ENCODE results near the gene TSPEAR.

Gene TSPEAR

GRCh38 chr21:44508426-44508710, 203.0 kb downstream of the TSPEAR start:
- Histone ChIP-seq H3K4me3 (ENCODE audit: low read depth, low read length, poor library complexity, severe bottlenecking) (no peak overlapping the region), H3K79me2 (ENCODE audit: insufficient read depth, low read length) (no peaks in the 10 kb centered on the region), H3K9ac (ENCODE audit: low read length) (no peak overlapping the region), H3K36me3 (ENCODE audit: insufficient read depth, low read length) (no peaks in the 10 kb centered on the region), H3K4me1 (ENCODE audit: insufficient read depth, low read length, severe bottlenecking) (no peaks in the 10 kb centered on the region), H4K20me1 (ENCODE audit: insufficient read depth, low read length) (no peaks in the 10 kb centered on the region), H3K9me2 (ENCODE audit: low read depth, low read length) (no peaks in the 10 kb centered on the region), H3K27me3 (ENCODE audit: insufficient read depth, low read length) (no peaks in the 10 kb centered on the region; the same call in 1 of the 2 replicates), H3K27ac (ENCODE audit: low read depth, low read length, poor library complexity, severe bottlenecking) (no peak overlapping the region), H2AFZ (ENCODE audit: low read length) (no peak overlapping the region), H3F3A (ENCODE audit: insufficient read depth, low read length) (no peaks in the 10 kb centered on the region), H3K4me2 (ENCODE audit: low read length) (no peak overlapping the region), H3K9me3 (ENCODE audit: low read length) (no peaks in the 10 kb centered on the region)
- TF ChIP-seq CTCF (IDR thresholded peaks at IDR 0.05; ENCODE audit: low read length): no peak
- no peak for TF ChIP-seq EZH2 (IDR thresholded peaks at IDR 0.05; ENCODE audit: borderline replicate concordance, low read length)

GRCh38 chr21:44507673-44508425, 203.5 kb downstream of the TSPEAR start:
- no peaks in the 10 kb centered on the region; the same call in 1 of the 2 replicates for H3K27me3 ChIP-seq (ENCODE audit: insufficient read depth, low read length)
- no peaks in the 10 kb centered on the region for H3K9me3 ChIP-seq (ENCODE audit: low read length)
- no peak overlapping the region for H3K9ac ChIP-seq (ENCODE audit: low read length)
- no peak overlapping the region for H3K4me3 ChIP-seq (ENCODE audit: low read depth, low read length, poor library complexity, severe bottlenecking)
- H3K4me1 ChIP-seq (ENCODE audit: insufficient read depth, low read length, severe bottlenecking): no peaks in the 10 kb centered on the region
- TF ChIP-seq EZH2 (IDR thresholded peaks at IDR 0.05; ENCODE audit: borderline replicate concordance, low read length): no peak
- TF ChIP-seq CTCF (IDR thresholded peaks at IDR 0.05; ENCODE audit: low read length): no peak
- no peaks in the 10 kb centered on the region for H4K20me1 ChIP-seq (ENCODE audit: insufficient read depth, low read length)
- H3K27ac ChIP-seq (ENCODE audit: low read depth, low read length, poor library complexity, severe bottlenecking): no peak overlapping the region
- no peak overlapping the region for H3K4me2 ChIP-seq (ENCODE audit: low read length)
- H3K9me2 ChIP-seq (ENCODE audit: low read depth, low read length): no peaks in the 10 kb centered on the region
- no peaks in the 10 kb centered on the region for H3K36me3 ChIP-seq (ENCODE audit: insufficient read depth, low read length)
- no peaks in the 10 kb centered on the region for H3F3A ChIP-seq (ENCODE audit: insufficient read depth, low read length)
- no peak overlapping the region for H2AFZ ChIP-seq (ENCODE audit: low read length)
- H3K79me2 ChIP-seq (ENCODE audit: insufficient read depth, low read length): no peaks in the 10 kb centered on the region

GRCh38 chr21:44506279-44507255, 204.8 kb downstream of the TSPEAR start:
- no peaks in the 10 kb centered on the region for H4K20me1 ChIP-seq (ENCODE audit: insufficient read depth, low read length)

More at GRCh38 chr21:44506279-44507255, 204.8 kb downstream of the TSPEAR start:
- Histone ChIP-seq H3K4me3 (ENCODE audit: low read depth, low read length, poor library complexity, severe bottlenecking) (no peak overlapping the region), H3K9me2 (ENCODE audit: low read depth, low read length) (no peaks in the 10 kb centered on the region), H3K4me1 (ENCODE audit: insufficient read depth, low read length, severe bottlenecking) (no peaks in the 10 kb centered on the region), H3F3A (ENCODE audit: insufficient read depth, low read length) (no peaks in the 10 kb centered on the region), H3K36me3 (ENCODE audit: insufficient read depth, low read length) (no peaks in the 10 kb centered on the region), H2AFZ (ENCODE audit: low read length) (no peak overlapping the region), H3K9me3 (ENCODE audit: low read length) (no peaks in the 10 kb centered on the region), H3K27me3 (ENCODE audit: insufficient read depth, low read length) (no peaks in the 10 kb centered on the region; the same call in 1 of the 2 replicates), H3K4me2 (ENCODE audit: low read length) (no peak overlapping the region), H3K79me2 (ENCODE audit: insufficient read depth, low read length) (no peaks in the 10 kb centered on the region), H3K9ac (ENCODE audit: low read length) (no peak overlapping the region), H3K27ac (ENCODE audit: low read depth, low read length, poor library complexity, severe bottlenecking) (no peak overlapping the region)
- no peak for TF ChIP-seq EZH2 (IDR thresholded peaks at IDR 0.05; ENCODE audit: borderline replicate concordance, low read length)
- no peak for TF ChIP-seq CTCF (IDR thresholded peaks at IDR 0.05; ENCODE audit: low read length)
